ENCODE results near the gene MCM7. TPM values are rescaled to one million over a fixed set of nuclear protein-coding genes. Genes with fewer than 3 reads are reported as not detected.
A peak's percentile ranks its signal among the peaks of the same experiment; 100 is the strongest.

MCM7 gene
- total and polyA plus RNA-seq, 2 of the 13 experiments (the other 11 are each of a cell fraction or from before 2014, with no cell fraction given), result 84.5 to 214 TPM

- TF ChIP-seq, protein P1, sequence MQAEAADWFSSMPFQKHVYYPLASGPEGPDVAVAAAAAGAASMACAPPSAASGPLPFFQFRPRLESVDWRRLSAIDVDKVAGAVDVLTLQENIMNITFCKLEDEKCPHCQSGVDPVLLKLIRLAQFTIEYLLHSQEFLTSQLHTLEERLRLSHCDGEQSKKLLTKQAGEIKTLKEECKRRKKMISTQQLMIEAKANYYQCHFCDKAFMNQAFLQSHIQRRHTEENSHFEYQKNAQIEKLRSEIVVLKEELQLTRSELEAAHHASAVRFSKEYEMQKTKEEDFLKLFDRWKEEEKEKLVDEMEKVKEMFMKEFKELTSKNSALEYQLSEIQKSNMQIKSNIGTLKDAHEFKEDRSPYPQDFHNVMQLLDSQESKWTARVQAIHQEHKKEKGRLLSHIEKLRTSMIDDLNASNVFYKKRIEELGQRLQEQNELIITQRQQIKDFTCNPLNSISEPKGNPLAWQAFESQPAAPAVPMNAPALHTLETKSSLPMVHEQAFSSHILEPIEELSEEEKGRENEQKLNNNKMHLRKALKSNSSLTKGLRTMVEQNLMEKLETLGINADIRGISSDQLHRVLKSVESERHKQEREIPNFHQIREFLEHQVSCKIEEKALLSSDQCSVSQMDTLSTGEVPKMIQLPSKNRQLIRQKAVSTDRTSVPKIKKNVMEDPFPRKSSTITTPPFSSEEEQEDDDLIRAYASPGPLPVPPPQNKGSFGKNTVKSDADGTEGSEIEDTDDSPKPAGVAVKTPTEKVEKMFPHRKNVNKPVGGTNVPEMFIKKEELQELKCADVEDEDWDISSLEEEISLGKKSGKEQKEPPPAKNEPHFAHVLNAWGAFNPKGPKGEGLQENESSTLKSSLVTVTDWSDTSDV (CRISPR knock-in tag; IDR thresholded peaks at IDR 0.05), result no peak
- peak; percentile 97 for TF ChIP-seq IKZF4 (CRISPR knock-in tag; IDR thresholded peaks at IDR 0.05; ENCODE audit: borderline replicate concordance, low read depth, not compliant biosample characterization)
- peak; percentile 74; the same call in 1 of the 2 replicates for TF ChIP-seq ZNF414 (CRISPR knock-in tag; IDR thresholded peaks at IDR 0.05)
- peak; percentile 62; the same call in 1 of the 2 replicates for TF ChIP-seq ZNF609 (CRISPR knock-in tag; IDR thresholded peaks at IDR 0.05; ENCODE audit: borderline replicate concordance)
- TF ChIP-seq IRF1 (CRISPR knock-in tag; IDR thresholded peaks at IDR 0.05; ENCODE audit: low read depth), result peak; percentile 93
- TF ChIP-seq MAFG (CRISPR knock-in tag; IDR thresholded peaks at IDR 0.05), result no peak
- TF ChIP-seq TFDP1 (CRISPR knock-in tag; IDR thresholded peaks at IDR 0.05; ENCODE audit: borderline replicate concordance), result peak; percentile 93
- TF ChIP-seq FOXC1 (CRISPR knock-in tag; IDR thresholded peaks at IDR 0.05; ENCODE audit: borderline replicate concordance), result peak; percentile 89; the same call in 1 of the 2 replicates
- peak; percentile 80 for TF ChIP-seq ZNF225 (CRISPR knock-in tag; IDR thresholded peaks at IDR 0.05)
- TF ChIP-seq, protein P2, sequence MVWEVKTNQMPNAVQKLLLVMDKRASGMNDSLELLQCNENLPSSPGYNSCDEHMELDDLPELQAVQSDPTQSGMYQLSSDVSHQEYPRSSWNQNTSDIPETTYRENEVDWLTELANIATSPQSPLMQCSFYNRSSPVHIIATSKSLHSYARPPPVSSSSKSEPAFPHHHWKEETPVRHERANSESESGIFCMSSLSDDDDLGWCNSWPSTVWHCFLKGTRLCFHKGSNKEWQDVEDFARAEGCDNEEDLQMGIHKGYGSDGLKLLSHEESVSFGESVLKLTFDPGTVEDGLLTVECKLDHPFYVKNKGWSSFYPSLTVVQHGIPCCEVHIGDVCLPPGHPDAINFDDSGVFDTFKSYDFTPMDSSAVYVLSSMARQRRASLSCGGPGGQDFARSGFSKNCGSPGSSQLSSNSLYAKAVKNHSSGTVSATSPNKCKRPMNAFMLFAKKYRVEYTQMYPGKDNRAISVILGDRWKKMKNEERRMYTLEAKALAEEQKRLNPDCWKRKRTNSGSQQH (CRISPR knock-in tag; IDR thresholded peaks at IDR 0.05; ENCODE audit: low read depth), result peak; percentile 93
- peak; percentile 87; the same call in 1 of the 2 replicates for TF ChIP-seq ZNF276 (CRISPR knock-in tag; IDR thresholded peaks at IDR 0.05; ENCODE audit: low read depth)
- TF ChIP-seq ZSCAN29 (CRISPR knock-in tag; conservative IDR thresholded peaks at IDR 0.05), result peak; percentile 72; the same call in 1 of the 2 replicates
These were observed 12.4 kb downstream of the MCM7 start, which contains the start of gene COPS6 (continued) for GRCh38 chr7:100088621-100089457.

Measured in HepG2 (cell line).